ENCODE results near the gene ITGB5. TPM values are rescaled to one million over a fixed set of nuclear protein-coding genes. Genes with fewer than 3 reads are reported as not detected.
A peak's percentile ranks its signal among the peaks of the same experiment; 100 is the strongest.
"Not testable (repeated sequence)": the region's sequence is repeated elsewhere in the genome, so short reads cannot be mapped to it uniquely, and the experiment has no call there.

Gene ITGB5
- polyA plus RNA-seq, 4 donors, result 98.4 to 106 (median 105) TPM

DNA sequence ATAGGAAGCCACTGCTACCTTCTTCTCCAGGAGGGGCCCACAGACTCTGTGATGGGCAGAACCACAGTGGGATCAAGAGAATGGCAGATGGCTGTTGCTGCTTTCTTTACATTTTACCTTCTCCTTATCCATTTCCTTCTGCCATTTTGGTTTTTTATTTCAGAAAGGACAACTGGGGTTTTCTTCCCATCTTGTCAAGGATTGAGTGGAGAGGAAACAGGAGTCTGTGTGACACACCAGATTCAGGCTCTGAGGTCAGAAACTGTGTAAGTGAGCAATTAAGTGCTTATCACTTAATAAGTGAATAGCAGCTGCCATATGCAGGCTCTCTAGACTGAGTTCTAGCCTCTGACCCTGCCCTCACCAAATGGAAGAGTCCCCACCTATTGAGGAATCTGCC, 47.3 kb downstream of the ITGB5 start:
- DNase-seq (ENCODE audit: low read depth in 4 of 4, low spot score in 3 of 4), result no peak

DNA sequence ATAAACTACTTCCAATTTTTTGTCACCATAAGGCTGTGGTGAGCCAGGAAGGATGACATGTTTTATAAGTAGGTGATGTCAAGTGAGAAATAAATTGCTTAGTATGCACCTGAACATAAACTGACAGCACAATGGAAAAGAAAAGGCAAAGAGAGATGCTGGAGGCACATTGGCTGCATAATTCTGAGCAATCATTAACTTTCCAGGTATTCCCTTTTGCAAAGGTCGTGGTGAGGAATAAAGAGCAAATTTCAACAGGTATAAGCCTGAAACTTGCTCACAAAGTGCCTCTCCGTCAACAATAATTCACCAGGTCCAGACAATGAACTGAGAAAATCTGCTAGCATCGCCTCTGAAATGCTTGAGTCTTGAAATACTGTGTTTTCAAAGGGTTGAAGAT, 48.2 kb downstream of the ITGB5 start:
- DNase-seq (ENCODE audit: low read depth in 4 of 4, low spot score in 3 of 4), result no peak

DNA sequence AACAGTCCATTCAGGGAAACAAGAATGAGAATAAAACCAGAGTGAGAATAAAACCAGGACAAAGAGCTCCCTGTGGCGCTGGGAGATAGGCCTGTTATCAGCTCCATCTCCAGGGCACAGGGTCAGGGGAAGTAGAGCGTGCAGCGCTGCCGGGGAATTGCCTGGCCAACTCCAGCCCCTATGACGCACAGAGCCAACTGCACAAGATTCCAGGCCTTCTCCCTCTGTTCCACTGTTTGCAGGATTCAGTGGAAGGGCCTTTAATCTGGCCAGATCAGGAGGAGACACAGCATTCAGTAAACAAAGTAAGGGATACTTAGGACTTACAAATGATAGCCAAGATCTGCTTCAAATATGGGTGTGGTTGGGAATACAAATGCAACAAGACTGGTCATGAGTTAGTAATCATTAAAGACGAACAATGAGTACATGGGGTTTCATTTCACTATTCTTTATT, 49.4 kb downstream of the ITGB5 start:
- DNase-seq (ENCODE audit: low read depth in 4 of 4, low spot score in 3 of 4), result no peak

- no peak for DNase-seq (ENCODE audit: low read depth in 4 of 4, low spot score in 3 of 4)
Measured at GRCh38 chr3:124837065-124837464, 50.1 kb downstream of the ITGB5 start.

DNA sequence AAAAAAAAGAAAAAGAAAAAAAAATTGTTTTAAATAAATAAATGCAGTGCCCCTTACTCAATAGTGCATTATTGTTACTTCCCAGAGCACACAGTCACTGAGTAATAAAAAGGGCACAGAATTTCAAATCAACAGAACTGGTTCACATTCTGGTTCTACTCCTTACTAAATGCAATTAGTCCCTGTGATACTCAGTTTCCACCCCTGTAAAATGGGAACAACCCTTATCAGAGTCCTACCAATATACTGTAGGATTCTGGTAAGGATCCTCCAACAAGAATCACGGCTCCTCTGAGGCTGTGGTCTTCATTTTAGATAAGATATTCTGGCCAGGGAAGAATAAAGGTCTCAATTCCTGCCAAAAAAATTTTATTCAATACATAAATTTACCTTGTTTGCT, 50.7 kb downstream of the ITGB5 start:
- DNase-seq (ENCODE audit: low read depth in 4 of 4, low spot score in 3 of 4), result no peak

DNA sequence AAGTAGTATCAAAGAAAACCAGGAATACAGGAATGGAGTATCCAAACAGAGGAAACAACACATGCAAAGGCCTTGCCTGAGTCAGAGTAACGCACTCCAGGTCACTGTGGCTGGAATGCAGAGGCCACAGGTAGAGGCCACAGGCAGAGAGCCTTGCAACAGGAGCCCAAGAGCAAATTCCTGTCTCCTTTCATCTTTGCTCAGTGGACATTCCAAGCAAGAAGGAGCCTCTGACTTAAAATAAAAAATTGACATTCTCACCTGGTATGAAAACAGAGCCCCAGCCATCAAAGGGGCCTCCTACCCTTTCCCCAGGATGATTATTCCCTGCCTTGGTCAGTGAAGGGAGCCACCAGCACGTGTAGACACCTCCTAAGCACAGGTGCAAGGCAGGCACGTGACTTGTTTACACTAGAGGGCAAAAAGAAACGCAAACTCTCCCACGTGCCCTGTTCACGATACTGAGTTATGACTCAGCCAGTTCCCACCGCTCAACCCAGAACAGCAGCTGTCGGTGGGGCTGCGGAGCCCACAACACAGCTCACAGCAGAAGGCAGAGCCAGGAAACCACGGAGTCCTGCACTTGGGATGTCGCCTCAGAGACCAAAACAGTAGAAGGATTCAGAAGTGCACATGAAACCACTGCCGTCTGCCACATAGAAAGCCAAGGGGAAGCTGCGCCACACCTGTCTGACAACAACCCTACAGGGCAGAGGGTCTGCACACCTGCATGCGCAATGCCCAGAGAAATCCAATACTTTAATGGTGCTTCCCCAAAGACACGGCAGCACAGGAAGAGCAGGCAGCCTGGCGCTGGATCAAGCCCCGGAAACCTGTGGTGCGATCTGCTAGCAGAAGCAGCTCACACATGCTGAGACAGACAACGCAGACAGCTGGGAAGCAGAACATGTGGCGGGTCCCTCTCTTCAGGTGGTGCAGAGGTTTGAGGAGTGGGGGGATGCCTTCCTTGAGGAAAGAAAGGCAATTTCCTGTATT, 52.1 kb downstream of the ITGB5 start:
- DNase-seq (ENCODE audit: low read depth in 4 of 4, low spot score in 3 of 4), result peak in 1 of 4 donors; percentile 26

DNA sequence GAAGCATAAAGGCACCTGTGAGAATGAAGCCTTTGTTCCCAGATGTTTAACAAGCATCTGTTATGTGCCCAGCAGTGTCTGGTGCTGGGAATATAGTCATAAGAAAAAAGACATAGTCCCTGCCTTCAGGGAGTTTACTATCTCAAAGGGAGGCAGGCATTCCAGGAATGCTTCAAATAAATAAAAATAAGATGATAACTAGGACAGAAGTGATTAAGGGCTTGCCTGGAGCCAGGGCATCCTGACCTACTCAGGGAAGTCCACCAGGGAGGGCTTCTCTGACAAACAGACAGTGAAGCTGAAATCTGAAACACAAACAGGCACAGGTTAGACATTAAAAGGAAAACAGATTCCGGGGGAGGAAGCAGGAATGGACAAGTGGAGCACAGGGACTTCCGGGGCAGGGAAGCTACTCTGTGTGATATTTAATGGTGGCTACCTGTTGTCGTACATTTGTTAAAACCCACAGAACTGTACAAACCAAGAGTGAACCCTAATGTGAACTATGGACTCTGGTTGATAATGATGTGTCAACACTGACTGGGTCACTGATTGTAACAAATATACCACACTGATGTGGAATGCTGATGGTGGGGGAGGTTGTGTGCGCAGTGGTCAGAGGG, 53.3 kb downstream of the ITGB5 start:
- DNase-seq (ENCODE audit: low read depth in 4 of 4, low spot score in 3 of 4), result no peak

DNA sequence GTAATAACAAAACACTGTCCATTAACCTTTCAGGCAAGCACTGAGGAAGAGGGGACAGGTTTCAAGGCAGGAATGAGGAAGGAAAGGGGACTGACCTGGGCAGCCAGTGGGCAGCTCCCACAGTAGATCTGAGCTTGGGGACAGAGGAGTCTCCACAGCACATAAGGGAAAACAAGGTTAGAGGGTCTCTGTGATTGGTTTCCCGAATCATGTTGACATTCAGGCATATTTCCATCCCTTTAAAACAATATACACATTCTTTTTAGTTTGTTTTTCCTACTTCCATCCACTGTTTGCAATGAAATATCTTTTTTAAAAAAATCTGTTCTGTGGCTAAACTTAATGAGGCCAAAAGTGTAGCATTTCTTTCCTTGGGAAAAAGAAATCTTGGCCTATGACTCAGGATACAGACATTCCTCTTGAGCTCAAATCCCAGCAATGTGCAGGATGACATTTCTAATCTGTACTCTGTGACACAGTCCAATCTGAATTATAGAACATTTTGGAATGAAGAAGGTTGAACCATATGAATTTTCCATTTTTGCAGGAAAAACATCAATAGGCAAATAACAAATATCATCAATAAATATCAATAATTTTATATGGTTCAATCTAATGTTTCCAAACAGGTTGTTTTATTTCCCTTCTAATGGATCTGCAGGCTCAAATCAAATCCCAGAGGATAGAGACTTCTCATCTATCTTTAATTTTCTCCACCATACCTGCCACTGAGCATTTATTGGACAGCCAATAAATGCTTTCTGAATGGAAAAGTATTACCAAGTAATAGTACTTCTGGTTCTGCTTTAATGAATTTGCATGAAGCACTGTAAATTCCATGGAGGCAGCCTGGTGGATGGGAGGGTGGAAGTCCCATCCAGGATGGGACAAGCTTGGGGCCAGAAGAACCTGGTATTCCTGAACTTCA, 54.1 kb downstream of the ITGB5 start:
- DNase-seq (ENCODE audit: low read depth in 4 of 4, low spot score in 3 of 4), result no peak

GRCh38 chr3:124831628-124832199, 55.5 kb downstream of the ITGB5 start:
- no peak for DNase-seq (ENCODE audit: low read depth in 4 of 4, low spot score in 3 of 4)

- no peak for DNase-seq (ENCODE audit: low read depth in 4 of 4, low spot score in 3 of 4)
Measured at GRCh38 chr3:124829819-124830554, 57.2 kb downstream of the ITGB5 start.

DNA sequence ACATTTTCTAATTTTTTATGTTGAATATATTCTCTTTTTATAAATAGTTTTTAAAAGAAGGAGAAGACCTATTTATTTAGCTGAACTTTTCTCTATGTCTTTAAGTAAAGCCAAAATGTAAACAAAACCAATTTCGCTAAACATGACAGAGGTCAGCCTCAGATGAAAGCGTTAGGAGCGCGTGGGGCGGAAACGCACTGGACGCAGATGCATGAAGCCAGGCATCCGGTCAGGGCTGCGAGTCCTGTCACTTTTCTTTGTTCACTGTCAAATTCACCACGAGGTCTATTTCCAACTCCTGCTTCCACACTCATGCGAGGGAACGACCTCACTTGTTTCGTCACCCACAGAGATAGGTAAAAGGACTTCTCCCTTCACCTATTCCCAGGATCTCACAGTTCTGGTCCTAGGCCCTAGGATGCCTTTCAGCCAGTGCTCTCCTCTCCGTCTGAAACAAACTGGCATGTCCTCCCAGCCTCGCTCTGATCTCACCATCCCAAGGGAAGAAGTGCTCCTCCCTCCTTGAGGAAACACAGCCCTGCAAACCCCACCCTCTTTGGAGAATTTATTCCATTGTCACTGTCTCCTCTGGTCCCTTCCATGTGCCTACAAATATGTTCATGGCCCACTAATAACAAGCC, 57.9 kb downstream of the ITGB5 start:
- DNase-seq (ENCODE audit: low read depth in 4 of 4, low spot score in 3 of 4), result no peak

GRCh38 chr3:124827476-124828206, 59.5 kb downstream of the ITGB5 start:
- not testable (repeated sequence) for DNase-seq (ENCODE audit: low read depth in 4 of 4, low spot score in 3 of 4)

- DNase-seq (ENCODE audit: low read depth in 4 of 4, low spot score in 3 of 4), result no peak
Measured at GRCh38 chr3:124826703-124827102, 60.5 kb downstream of the ITGB5 start.

DNA sequence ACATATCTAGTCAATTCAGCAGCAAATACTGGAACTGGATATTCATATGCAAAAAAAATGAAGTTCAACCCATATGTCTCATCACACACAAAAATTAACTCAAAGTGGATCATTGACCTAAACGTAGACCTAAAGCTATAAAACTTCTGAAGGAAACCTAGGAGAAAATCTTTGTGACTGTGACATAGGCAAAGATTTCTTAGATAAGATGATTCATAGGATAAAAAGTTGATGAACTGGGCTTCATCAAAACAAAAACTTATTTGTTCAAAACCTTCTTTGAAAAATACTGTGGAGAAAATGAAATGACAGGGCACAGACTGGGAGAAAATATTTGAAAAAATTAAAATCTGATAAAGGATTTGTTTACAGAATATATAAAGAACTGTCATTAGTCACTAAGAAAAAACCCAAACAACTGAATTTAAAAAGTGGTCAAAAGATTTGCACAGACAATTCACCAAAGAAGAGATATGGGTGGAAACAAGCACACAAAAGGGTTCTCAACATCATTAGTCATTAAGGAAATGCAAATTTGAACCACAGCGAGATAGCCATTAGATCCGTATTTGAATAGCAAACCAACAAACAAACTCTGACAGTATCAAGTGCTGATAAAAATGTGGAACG, 62.8 kb downstream of the ITGB5 start:
- DNase-seq (ENCODE audit: low read depth in 4 of 4, low spot score in 3 of 4), result no peak

- DNase-seq (ENCODE audit: low read depth in 4 of 4, low spot score in 3 of 4), result no peak
Measured at GRCh38 chr3:124823648-124824047, 63.5 kb downstream of the ITGB5 start.

GRCh38 chr3:124823206-124823605, 64.0 kb downstream of the ITGB5 start:
- DNase-seq (ENCODE audit: low read depth in 4 of 4, low spot score in 3 of 4), result no peak

GRCh38 chr3:124821356-124821755, 65.8 kb downstream of the ITGB5 start:
- no peak for DNase-seq (ENCODE audit: low read depth in 4 of 4, low spot score in 3 of 4)
